ENCODE results near the gene PPP2R3B.

The PPP2R3B gene

DNA sequence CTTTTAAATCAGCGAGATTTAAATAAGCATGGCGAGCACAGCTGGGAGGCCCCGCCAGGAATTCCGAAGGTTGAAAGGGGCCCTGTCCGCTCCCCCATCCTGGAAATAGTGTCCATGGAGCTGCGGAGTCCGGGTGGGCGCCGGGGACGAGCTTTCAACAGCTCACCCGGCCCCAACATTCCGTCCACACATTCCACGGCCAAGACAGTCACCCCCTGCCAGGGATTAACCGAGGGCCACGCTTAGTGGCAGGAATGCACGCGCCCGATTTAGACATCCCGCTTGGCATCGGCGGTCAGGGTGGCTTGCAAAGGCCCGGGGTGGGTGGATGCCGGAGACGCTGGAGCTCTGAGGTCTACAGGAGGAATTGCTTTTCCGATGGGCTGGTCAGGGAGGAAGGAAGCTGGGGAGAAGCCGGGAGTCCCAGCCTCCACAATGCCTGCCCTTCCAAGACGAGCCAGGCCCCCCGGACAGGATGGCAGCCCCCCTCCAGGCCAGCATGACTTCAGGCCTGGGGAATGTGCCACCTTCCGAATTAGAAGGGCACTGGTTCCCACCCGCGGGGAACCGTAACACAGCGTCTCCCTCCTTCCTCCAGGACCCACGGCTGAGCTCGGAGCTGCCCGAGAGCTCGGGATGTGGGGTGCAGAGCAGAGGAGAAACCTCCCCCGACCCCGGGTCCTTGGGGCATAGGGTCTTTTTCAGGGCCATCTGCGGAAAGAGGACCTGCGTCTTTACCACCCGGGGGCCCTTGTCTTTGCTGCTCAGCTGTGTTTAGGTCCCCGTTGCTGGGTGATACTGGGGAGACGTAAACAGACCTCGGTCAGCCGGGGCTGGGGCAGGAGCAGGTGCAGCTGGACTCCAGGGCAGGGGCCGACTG, 26.9 kb upstream of the PPP2R3B start:
- Histone ChIP-seq H3K27ac (replicated peaks) (no peak overlapping the region), H3K27me3 (ENCODE audit: insufficient read depth, poor library complexity, severe bottlenecking) (no peaks in the 10 kb centered on the region), H3K4me3 (replicated peaks; ENCODE audit: insufficient read depth, low read length) (no peak overlapping the region)
- no peak for DNase-seq (ENCODE audit: low read depth in 1 of 2, low spot score in 1 of 2)
- no peak for TF ChIP-seq REST (IDR thresholded peaks at IDR 0.05; ENCODE audit: insufficient replicate concordance, low read depth)
- TF ChIP-seq POLR2AphosphoS5 (IDR thresholded peaks at IDR 0.05; ENCODE audit: low read depth): no peak
- no peak for TF ChIP-seq SPI1 (IDR thresholded peaks at IDR 0.05; ENCODE audit: borderline replicate concordance, low read depth)
- TF ChIP-seq, protein P1, sequence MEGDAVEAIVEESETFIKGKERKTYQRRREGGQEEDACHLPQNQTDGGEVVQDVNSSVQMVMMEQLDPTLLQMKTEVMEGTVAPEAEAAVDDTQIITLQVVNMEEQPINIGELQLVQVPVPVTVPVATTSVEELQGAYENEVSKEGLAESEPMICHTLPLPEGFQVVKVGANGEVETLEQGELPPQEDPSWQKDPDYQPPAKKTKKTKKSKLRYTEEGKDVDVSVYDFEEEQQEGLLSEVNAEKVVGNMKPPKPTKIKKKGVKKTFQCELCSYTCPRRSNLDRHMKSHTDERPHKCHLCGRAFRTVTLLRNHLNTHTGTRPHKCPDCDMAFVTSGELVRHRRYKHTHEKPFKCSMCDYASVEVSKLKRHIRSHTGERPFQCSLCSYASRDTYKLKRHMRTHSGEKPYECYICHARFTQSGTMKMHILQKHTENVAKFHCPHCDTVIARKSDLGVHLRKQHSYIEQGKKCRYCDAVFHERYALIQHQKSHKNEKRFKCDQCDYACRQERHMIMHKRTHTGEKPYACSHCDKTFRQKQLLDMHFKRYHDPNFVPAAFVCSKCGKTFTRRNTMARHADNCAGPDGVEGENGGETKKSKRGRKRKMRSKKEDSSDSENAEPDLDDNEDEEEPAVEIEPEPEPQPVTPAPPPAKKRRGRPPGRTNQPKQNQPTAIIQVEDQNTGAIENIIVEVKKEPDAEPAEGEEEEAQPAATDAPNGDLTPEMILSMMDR (IDR thresholded peaks at IDR 0.05; ENCODE audit: insufficient read depth, low read length): no peak
- no peak for TF ChIP-seq GABPA (IDR thresholded peaks at IDR 0.05; ENCODE audit: low read depth)

DNA sequence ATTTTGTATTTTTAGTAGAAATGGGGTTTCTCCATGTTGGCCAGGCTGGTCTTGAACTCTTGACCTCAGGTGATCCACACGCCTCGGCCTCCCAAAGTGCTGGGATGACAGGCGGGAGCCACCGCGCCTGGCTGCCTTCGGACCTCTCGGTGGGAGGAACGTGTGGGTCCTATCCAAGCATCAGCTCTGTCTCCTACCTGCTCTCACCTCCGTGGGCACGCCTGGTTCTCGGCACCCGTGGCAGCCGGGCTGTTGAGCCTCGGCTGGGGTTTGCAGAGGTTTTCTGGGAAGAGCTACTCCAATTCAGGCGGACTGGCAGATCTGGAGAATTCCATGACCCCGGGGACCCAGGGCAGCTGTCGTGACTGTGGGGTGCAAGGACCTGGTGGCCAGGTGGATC, 23.6 kb upstream of the PPP2R3B start:
- H3K27me3 ChIP-seq (ENCODE audit: insufficient read depth, poor library complexity, severe bottlenecking): no peaks in the 10 kb centered on the region
- no peak overlapping the region for H3K27ac ChIP-seq (replicated peaks)
- DNase-seq (ENCODE audit: low read depth in 1 of 2, low spot score in 1 of 2): no peak
- TF ChIP-seq, protein P1 (IDR thresholded peaks at IDR 0.05; ENCODE audit: insufficient read depth, low read length): no peak
- TF ChIP-seq POLR2AphosphoS5 (IDR thresholded peaks at IDR 0.05; ENCODE audit: low read depth) (no peak), SPI1 (IDR thresholded peaks at IDR 0.05; ENCODE audit: borderline replicate concordance, low read depth) (no peak)
- H3K4me3 ChIP-seq (replicated peaks; ENCODE audit: insufficient read depth, low read length): no peak overlapping the region

DNA sequence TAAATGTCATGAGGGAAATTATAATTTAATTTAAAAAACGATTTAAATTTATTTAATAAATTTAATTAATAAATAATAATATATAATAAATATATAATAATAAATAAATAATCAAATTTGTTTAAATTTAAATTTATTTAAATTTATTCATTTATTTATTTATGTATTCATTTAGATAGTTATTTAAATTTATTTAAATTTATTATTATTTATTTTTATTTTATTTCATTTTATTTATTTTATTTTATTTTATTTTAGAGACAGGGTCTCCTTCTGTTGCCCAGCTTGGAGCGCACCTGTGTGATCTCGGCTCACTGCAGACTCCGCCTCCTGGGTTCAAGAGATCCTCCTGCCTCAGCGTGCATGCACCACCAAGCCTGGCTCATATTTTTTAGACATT, 18.4 kb upstream of the PPP2R3B start:
- DNase-seq (ENCODE audit: low read depth in 1 of 2, low spot score in 1 of 2): no peak
- Histone ChIP-seq H3K27me3 (ENCODE audit: insufficient read depth, poor library complexity, severe bottlenecking) (no peaks in the 10 kb centered on the region), H3K4me3 (replicated peaks; ENCODE audit: insufficient read depth, low read length) (no peak overlapping the region), H3K27ac (replicated peaks) (no peak overlapping the region)
- TF ChIP-seq GABPA (IDR thresholded peaks at IDR 0.05; ENCODE audit: low read depth) (no peak), REST (IDR thresholded peaks at IDR 0.05; ENCODE audit: insufficient replicate concordance, low read depth) (no peak), SPI1 (IDR thresholded peaks at IDR 0.05; ENCODE audit: borderline replicate concordance, low read depth) (no peak), POLR2AphosphoS5 (IDR thresholded peaks at IDR 0.05; ENCODE audit: low read depth) (no peak)
- TF ChIP-seq, protein P1 (IDR thresholded peaks at IDR 0.05; ENCODE audit: insufficient read depth, low read length): no peak

Measured in HL-60 (cell line).